HepG2 (cell line): ENCODE results near the gene PSMB11.

Experiments used
- ATF1 ChIP-seq: IDR thresholded peaks from 2 replicates; pipeline ENCODE4 v1.6.1; 2016; ENCODE audit warnings: mild to moderate bottlenecking, control low read depth
- CTCF ChIP-seq: sonication (generic); formaldehyde crosslinking; IDR thresholded peaks from 2 replicates; pipeline ENCODE4 v1.5.0; 2020; ENCODE audit warnings: mild to moderate bottlenecking, missing genetic modification reagents, moderate library complexity
- PRMT3 ChIP-seq: sonication (generic); formaldehyde crosslinking; IDR thresholded peaks from 2 replicates; pipeline ENCODE4 v1.8.1; 2022; ENCODE audit warnings: low read depth, mild to moderate bottlenecking, moderate library complexity, missing genetic modification reagents, borderline replicate concordance
- RFX5 ChIP-seq: IDR thresholded peaks from 2 replicates; pipeline ENCODE4 v1.6.1; 2011; ENCODE audit warnings: low read depth, low read length, improper control_type of control experiment
- SMAD1 ChIP-seq: sonication (generic); formaldehyde crosslinking; IDR thresholded peaks from 2 replicates; pipeline ENCODE4 v1.4.0; 2020; ENCODE audit warnings: missing genetic modification reagents, low read depth, mild to moderate bottlenecking, borderline replicate concordance
- ZFX ChIP-seq: sonication (generic); formaldehyde crosslinking; IDR thresholded peaks from 2 replicates; pipeline ENCODE4 v1.4.0; 2020; ENCODE audit warnings: mild to moderate bottlenecking, low read depth, missing genetic modification reagents, moderate library complexity
- ZNF331 ChIP-seq: sonication (generic); formaldehyde crosslinking; IDR thresholded peaks from 2 replicates; pipeline ENCODE4 v1.4.0; 2020; ENCODE audit warnings: missing genetic modification reagents
- TF ChIP-seq, protein P1 (sequence below): sonication (generic); formaldehyde crosslinking; IDR thresholded peaks from 2 replicates; pipeline ENCODE4 v1.9.0; 2021; ENCODE audit warnings: missing genetic modification reagents, borderline replicate concordance

- TF ChIP-seq ZFX (CRISPR knock-in tag) (no peak), RFX5 (no peak), ATF1 (CRISPR knock-in tag) (no peak), PRMT3 (no peak), CTCF (no peak), ZNF331 (no peak), SMAD1 (CRISPR knock-in tag) (no peak)
- TF ChIP-seq, protein P1, sequence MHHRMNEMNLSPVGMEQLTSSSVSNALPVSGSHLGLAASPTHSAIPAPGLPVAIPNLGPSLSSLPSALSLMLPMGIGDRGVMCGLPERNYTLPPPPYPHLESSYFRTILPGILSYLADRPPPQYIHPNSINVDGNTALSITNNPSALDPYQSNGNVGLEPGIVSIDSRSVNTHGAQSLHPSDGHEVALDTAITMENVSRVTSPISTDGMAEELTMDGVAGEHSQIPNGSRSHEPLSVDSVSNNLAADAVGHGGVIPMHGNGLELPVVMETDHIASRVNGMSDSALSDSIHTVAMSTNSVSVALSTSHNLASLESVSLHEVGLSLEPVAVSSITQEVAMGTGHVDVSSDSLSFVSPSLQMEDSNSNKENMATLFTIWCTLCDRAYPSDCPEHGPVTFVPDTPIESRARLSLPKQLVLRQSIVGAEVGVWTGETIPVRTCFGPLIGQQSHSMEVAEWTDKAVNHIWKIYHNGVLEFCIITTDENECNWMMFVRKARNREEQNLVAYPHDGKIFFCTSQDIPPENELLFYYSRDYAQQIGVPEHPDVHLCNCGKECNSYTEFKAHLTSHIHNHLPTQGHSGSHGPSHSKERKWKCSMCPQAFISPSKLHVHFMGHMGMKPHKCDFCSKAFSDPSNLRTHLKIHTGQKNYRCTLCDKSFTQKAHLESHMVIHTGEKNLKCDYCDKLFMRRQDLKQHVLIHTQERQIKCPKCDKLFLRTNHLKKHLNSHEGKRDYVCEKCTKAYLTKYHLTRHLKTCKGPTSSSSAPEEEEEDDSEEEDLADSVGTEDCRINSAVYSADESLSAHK, result no peak
Observed at GRCh38 chr14:23035303-23036144, 6.5 kb upstream of the PSMB11 start.
